MCF 10A (cell line): ENCODE results near the gene BCL11A. TPM values are rescaled to one million over a fixed set of nuclear protein-coding genes. Genes with fewer than 3 reads are reported as not detected.

Experiments
- BruUV-seq: library from RNA; stranded (reverse); fragments of 400-500 nt; replicated peaks from 2 replicates; lab custom pipeline; 2021; lab: Mats Ljungman, UMichigan
- CTCF ChIA-PET: fragments of 300-600 bp; sonication (Branson Sonifier 250); formaldehyde crosslinking; extraction: SDS; loops from one replicate; lab custom pipeline; 2021; ENCODE audit warnings: antibody characterized with exemption, inconsistent platforms; lab: Yijun Ruan, JAX
- POLR2A ChIA-PET: fragments of 300-600, 350-650 bp; sonication (Branson Sonifier 250); formaldehyde crosslinking; extraction: SDS; loops from one replicate; lab custom pipeline; 2020; ENCODE audit warnings: antibody characterized with exemption, inconsistent platforms; lab: Yijun Ruan, JAX
- DNase-seq: peaks from one replicate; pipeline ENCODE4 v3.0.0-alpha.2; 2018; ENCODE audit not compliant: unreplicated experiment
- H3K27ac Mint-ChIP-seq: one replicate; pipeline ENCODE4 v1.8.0; 2022; ENCODE audit warnings: mild to moderate bottlenecking, low read depth, mixed read lengths; ENCODE audit not compliant: unreplicated experiment
- H3K27me3 Mint-ChIP-seq: one replicate; pipeline ENCODE4 v1.8.0; 2022; ENCODE audit warnings: mixed read lengths; ENCODE audit not compliant: insufficient read depth, unreplicated experiment
- H3K36me3 Mint-ChIP-seq: one replicate; pipeline ENCODE4 v1.8.0; 2022; ENCODE audit warnings: mild to moderate bottlenecking, moderate library complexity, mixed read lengths; ENCODE audit not compliant: insufficient read depth, unreplicated experiment
- H3K4me1 Mint-ChIP-seq: one replicate; pipeline ENCODE4 v1.8.0; 2022; ENCODE audit warnings: mixed read lengths; ENCODE audit not compliant: insufficient read depth, unreplicated experiment
- H3K4me3 Mint-ChIP-seq: one replicate; pipeline ENCODE4 v1.8.0; 2022; ENCODE audit warnings: mild to moderate bottlenecking, moderate library complexity, mixed read lengths; ENCODE audit not compliant: unreplicated experiment
- H3K9me3 Mint-ChIP-seq: one replicate; pipeline ENCODE4 v1.8.0; 2022; ENCODE audit warnings: mixed read lengths; ENCODE audit not compliant: unreplicated experiment
- intact Hi-C: fragments of 100-400 bp; cut with micrococcal nuclease; formaldehyde crosslinking; loops from 2 replicates; pipeline ENCODE4 v1.14.1; 2022
- total RNA-seq: library from RNA; stranded (reverse); gene quantifications from 2 replicates; pipeline ENCODE4 v1.2.3, GENCODE V29; 2022
- TF ChIP-seq, protein P1 (sequence below): fragments of 200-600 bp; IDR thresholded peaks from one replicate; pipeline ENCODE4 v1.8.0; 2022; ENCODE audit warnings: antibody characterized with exemption, mild to moderate bottlenecking; ENCODE audit not compliant: unreplicated experiment

BCL11A gene
- total RNA-seq, 1 experiment from 2014 or later: 5.3 TPM

DNA sequence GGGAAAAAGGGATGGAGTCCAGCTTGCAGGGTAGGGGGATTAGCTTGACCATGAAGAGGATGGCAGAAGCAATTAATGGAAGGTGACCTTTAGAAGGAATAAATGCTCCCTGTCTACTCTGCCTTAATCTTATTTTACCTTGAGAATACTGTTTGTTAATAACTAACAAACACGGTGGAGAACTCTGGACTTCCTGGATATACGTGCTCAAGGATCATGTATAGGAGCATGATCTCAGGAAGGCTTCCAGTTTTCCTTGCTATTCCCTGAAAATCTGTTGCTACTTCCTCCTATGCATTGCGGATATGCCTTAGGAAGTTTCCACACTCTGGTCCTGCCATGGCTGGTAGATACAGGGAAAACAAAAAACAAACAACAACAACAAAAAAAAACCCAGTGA is 44.8 kb upstream of the BCL11A start:
- TF ChIP-seq, protein P1, sequence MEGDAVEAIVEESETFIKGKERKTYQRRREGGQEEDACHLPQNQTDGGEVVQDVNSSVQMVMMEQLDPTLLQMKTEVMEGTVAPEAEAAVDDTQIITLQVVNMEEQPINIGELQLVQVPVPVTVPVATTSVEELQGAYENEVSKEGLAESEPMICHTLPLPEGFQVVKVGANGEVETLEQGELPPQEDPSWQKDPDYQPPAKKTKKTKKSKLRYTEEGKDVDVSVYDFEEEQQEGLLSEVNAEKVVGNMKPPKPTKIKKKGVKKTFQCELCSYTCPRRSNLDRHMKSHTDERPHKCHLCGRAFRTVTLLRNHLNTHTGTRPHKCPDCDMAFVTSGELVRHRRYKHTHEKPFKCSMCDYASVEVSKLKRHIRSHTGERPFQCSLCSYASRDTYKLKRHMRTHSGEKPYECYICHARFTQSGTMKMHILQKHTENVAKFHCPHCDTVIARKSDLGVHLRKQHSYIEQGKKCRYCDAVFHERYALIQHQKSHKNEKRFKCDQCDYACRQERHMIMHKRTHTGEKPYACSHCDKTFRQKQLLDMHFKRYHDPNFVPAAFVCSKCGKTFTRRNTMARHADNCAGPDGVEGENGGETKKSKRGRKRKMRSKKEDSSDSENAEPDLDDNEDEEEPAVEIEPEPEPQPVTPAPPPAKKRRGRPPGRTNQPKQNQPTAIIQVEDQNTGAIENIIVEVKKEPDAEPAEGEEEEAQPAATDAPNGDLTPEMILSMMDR: no peak
- no peak for DNase-seq
- Mint-ChIP-seq H3K9me3 (no peaks in the 10 kb centered on the region), H3K4me1 (peaks cover 8% of the 10 kb centered on the region), H3K27me3 (no peaks in the 10 kb centered on the region), H3K36me3 (no peaks in the 10 kb centered on the region), H3K27ac (no peak overlapping the region), H3K4me3 (no peak overlapping the region)
- no TSS peak for BruUV-seq
- ChIA-PET POLR2A (no interaction called here), CTCF (interaction anchor here (0.5 to 2.3 kb wide), 5 partner anchors 7 to 96 kb away, joined by 3 to 10 read pairs (median 7); no protein-coding TSS in a partner anchor)
- intact Hi-C loops: no loop called here

GRCh38 chr2:60597346-60597745 is 43.9 kb upstream of the BCL11A start:
- TF ChIP-seq, protein P1: no peak
- ChIA-PET CTCF (interaction anchor here (0.5 to 2.3 kb wide), 5 partner anchors 8 to 97 kb away, joined by 3 to 7 read pairs (median 4); no protein-coding TSS in a partner anchor), POLR2A (interaction anchor here (0.7 kb wide), 1 partner anchor 37 kb away, joined by 3 read pairs; no protein-coding TSS in a partner anchor)
- no TSS peak for BruUV-seq
- peak; percentile 88 for DNase-seq
- intact Hi-C loops: no loop called here
- Mint-ChIP-seq H3K4me3 (no peak overlapping the region), H3K27me3 (no peaks in the 10 kb centered on the region), H3K4me1 (peaks cover 8% of the 10 kb centered on the region), H3K27ac (peak overlapping the region; percentile 37), H3K36me3 (no peaks in the 10 kb centered on the region), H3K9me3 (peaks cover 6% of the 10 kb centered on the region)

- H3K4me1 Mint-ChIP-seq: peaks cover 8% of the 10 kb centered on the region
Observed at GRCh38 chr2:60596411-60596810, 43.0 kb upstream of the BCL11A start.

GRCh38 chr2:60595953-60596352 is 42.5 kb upstream of the BCL11A start:
- no peaks in the 10 kb centered on the region for H3K27me3 Mint-ChIP-seq
- TF ChIP-seq, protein P1: no peak
- ChIA-PET POLR2A (no interaction called here), CTCF (interaction anchor here (0.6 to 1.9 kb wide), 3 partner anchors 9 to 51 kb away, joined by 3 to 14 read pairs (median 3); no protein-coding TSS in a partner anchor)
- no peak overlapping the region for H3K4me3 Mint-ChIP-seq
- BruUV-seq: no TSS peak
- H3K4me1 Mint-ChIP-seq: peaks cover 8% of the 10 kb centered on the region
- DNase-seq: no peak
- peaks cover 20% of the 10 kb centered on the region for H3K9me3 Mint-ChIP-seq
- H3K27ac Mint-ChIP-seq: no peak overlapping the region
- intact Hi-C loops: no loop called here
- H3K36me3 Mint-ChIP-seq: no peaks in the 10 kb centered on the region

More at GRCh38 chr2:60596411-60596810, 43.0 kb upstream of the BCL11A start:
- H3K36me3 Mint-ChIP-seq: no peaks in the 10 kb centered on the region
- ChIA-PET POLR2A (no interaction called here), CTCF (interaction anchor here (0.6 to 1.9 kb wide), 2 partner anchors 14 to 51 kb away, joined by 3 to 14 read pairs; no protein-coding TSS in a partner anchor)
- no peak for DNase-seq
- intact Hi-C loops: no loop called here
- H3K27me3 Mint-ChIP-seq: no peaks in the 10 kb centered on the region
- H3K27ac Mint-ChIP-seq: no peak overlapping the region
- H3K4me3 Mint-ChIP-seq: no peak overlapping the region
- peaks cover 15% of the 10 kb centered on the region for H3K9me3 Mint-ChIP-seq
- TF ChIP-seq, protein P1: no peak
- no TSS peak for BruUV-seq
